Transverse colon (tissue), 4 donors: Measurements from ENCODE around the gene CBX7. TPM values are rescaled to one million over a fixed set of nuclear protein-coding genes. Genes with fewer than 3 reads are reported as not detected.

Source experiments
- DNase-seq: peaks from one replicate; pipeline ENCODE4 v3.0.0-alpha.2; 2019
- H3K27ac ChIP-seq, 4 donors: fragments of 200-600 bp; sonication (generic); 2 replicates each; pipeline ENCODE4 v1.5.1; 2016 to 2018; ENCODE audit warnings: inconsistent platforms in 4 of 4
- H3K27me3 ChIP-seq: fragments of 200-600 bp; sonication (generic); 2 replicates; pipeline ENCODE4 v1.5.1; 2017; ENCODE audit warnings: inconsistent platforms
- H3K36me3 ChIP-seq, 4 donors: fragments of 200-600 bp; sonication (generic); 2 replicates each; pipeline ENCODE4 v1.5.1; 2017 to 2019; ENCODE audit warnings: inconsistent platforms in 4 of 4
- H3K4me1 ChIP-seq, 4 donors: fragments of 200-600 bp; sonication (generic); 2 replicates each; pipeline ENCODE4 v1.5.1; 2017 to 2020; ENCODE audit warnings: inconsistent platforms in 4 of 4
- H3K4me3 ChIP-seq, 4 donors: fragments of 200-600 bp; sonication (generic); 1 replicate in 1 of 4; 2 replicates in 3 of 4; pipeline versions ENCODE4 v1.5.1 to v1.6.1; 2017 to 2019; ENCODE audit warnings: inconsistent platforms in 4 of 4
- H3K9me3 ChIP-seq, 2 donors: fragments of 200-600 bp; sonication (generic); 2 replicates each; pipeline ENCODE4 v1.5.1; 2017 to 2019; ENCODE audit warnings: inconsistent platforms in 2 of 2
- EP300 ChIP-seq: sonication (generic); formaldehyde crosslinking; IDR thresholded peaks from one replicate; pipeline ENCODE4 v1.6.1; 2017; ENCODE audit warnings: antibody characterized with exemption, low read depth
- POLR2A ChIP-seq: fragments of 450-650 bp; IDR thresholded peaks from one replicate; pipeline ENCODE4 v1.6.1; 2016; ENCODE audit warnings: antibody characterized with exemption, mild to moderate bottlenecking, moderate library complexity
- POLR2AphosphoS5 ChIP-seq, 3 donors: sonication (generic); formaldehyde crosslinking; IDR thresholded peaks; one replicate each; pipeline ENCODE4 v1.6.1; 2016; ENCODE audit warnings: antibody characterized with exemption in 3 of 3
- WGBS, 2 donors: methylation state at CpG; one replicate each; pipeline ENCODE4 v1.1.5; 2018; ENCODE audit warnings: low coverage in 1 of 2; 5-methylcytosine and 5-hydroxymethylcytosine counted together
- in situ Hi-C, 4 donors: fragments of 200-750 bp; cut with MboI; loops; one replicate each; pipeline versions ENCODE4 v1.15.0 to v1.15.1; 2017; ENCODE audit warnings: low sequenced_read_pairs in 3 of 4, low pct_ligation_motif_present in 1 of 4, low pct_unique_long_range_greater_than_20kb in 1 of 4
- intact Hi-C: fragments of 100-400 bp; cut with DNase I; formaldehyde crosslinking; loops from one replicate; pipeline ENCODE4 v1.15.1; 2023; ENCODE audit warnings: low total_unique reads
- total RNA-seq, 4 donors: library from RNA; depleted of rRNA; stranded (reverse); fragments of >200 nt; gene quantifications; one replicate each; pipeline ENCODE4 v1.1.0, GENCODE V29; 2016
- TF ChIP-seq, protein P1 (sequence below), 5 experiments: fragments of 200-600 bp in 3 of 5; fragments of 450-650 bp in 2 of 5; sonication (generic) in 3 of 5; IDR thresholded peaks; 1 replicate in 2 of 5; 2 replicates in 3 of 5; pipeline ENCODE4 v1.5.1; 2016 to 2017; ENCODE audit warnings: antibody characterized with exemption in 5 of 5, inconsistent platforms in 3 of 5, mild to moderate bottlenecking in 2 of 5, moderate library complexity in 1 of 5

Gene CBX7
- total RNA-seq, 4 donors from 2014 or later: 15.3 to 129 (median 58.4) TPM

DNA sequence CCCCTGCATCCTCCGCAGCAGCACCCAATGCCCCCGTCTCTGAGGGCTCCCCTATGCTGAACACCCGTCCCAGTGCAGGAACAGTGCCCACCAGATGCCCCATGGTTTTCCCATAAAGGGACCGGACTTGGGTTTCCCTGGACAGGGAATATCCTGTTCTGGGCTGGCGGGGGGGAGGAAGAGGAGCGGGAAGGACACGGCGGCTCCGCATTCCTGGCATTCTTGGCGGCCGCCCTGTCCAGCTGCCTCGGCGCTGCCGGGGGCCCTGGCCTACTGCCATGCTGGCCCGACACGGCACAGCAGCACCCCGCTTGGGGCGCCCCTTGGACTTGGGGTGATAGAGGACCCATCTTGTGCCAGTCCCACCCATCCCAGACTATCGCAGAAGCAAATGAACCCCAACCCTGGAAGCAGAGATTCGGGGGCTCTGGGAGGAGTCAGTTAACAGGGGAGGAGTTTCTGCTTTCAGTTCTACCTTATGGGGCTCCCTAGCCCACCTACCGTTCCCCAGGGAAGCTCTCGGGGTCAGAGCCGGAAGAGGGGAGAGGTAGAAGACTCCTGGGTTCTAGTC, 23.7 kb upstream of the CBX7 start:
- intact Hi-C loops: loop anchor here (10.0 kb wide), 1 partner anchor 349 kb away; the partner anchor contains the start of gene ATF4
- no peaks in the 10 kb centered on the region for H3K9me3 ChIP-seq

DNA sequence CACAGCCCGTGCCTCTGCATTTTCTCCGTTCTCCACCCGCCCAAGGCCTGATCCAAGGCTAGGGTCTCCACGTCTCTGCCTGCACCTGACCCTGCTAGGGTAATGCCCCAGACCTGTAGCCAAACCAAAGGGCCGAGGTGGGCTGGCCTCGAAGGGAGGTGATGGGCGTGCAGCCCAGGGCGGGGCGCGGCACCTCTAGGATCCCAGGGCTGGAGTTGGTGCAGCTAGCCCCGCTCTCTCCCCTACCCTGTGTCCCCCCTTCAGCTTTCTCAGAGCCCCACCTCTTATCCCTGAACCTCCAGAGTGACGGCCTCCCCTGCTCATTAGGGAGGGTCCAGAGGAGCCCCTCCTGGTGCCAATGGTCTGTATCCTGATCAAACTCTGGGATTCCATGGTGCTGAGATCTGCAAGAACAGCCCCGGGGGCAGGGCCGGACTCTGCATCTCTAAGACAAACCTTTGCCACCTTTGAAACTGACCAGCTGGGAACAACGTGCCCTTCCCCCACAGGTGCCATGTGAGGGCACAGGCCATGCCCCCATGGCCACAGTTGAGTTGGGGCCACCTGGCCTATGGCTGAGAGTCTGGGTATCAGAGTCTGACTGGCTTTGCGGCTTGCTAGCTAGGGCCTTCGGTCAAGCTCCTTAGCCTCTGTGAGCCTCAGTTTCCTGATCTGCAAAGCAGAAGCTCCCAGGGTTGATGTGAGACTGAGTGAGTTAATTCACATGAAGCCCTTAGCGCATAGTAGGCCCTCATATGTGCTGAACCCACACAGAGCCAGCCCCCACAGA, 23.1 kb upstream of the CBX7 start:
- in situ Hi-C loops: loop anchor here in 3 of 4 donors (5.0 to 10.0 kb wide), 3 partner anchors 129 to 139 kb away; partner anchors contain the start of gene RPL3 (in 1 of the 3)
- intact Hi-C loops: loop anchor here (10.0 kb wide), 1 partner anchor 349 kb away; the partner anchor contains the start of gene ATF4
- no peak for DNase-seq
- Histone ChIP-seq H3K9me3 (no peaks in the 10 kb centered on the region), H3K36me3 (no peaks in the 10 kb centered on the region), H3K27ac (peak overlapping the region; percentile 76 to 79 (median 78)), H3K4me3 (no peak overlapping the region), H3K27me3 (peaks cover 6% of the 10 kb centered on the region), H3K4me1 (peaks cover 22 to 45% (median 28%) of the 10 kb centered on the region in 4 donors)
- TF ChIP-seq EP300: no peak
- TF ChIP-seq, protein P1, sequence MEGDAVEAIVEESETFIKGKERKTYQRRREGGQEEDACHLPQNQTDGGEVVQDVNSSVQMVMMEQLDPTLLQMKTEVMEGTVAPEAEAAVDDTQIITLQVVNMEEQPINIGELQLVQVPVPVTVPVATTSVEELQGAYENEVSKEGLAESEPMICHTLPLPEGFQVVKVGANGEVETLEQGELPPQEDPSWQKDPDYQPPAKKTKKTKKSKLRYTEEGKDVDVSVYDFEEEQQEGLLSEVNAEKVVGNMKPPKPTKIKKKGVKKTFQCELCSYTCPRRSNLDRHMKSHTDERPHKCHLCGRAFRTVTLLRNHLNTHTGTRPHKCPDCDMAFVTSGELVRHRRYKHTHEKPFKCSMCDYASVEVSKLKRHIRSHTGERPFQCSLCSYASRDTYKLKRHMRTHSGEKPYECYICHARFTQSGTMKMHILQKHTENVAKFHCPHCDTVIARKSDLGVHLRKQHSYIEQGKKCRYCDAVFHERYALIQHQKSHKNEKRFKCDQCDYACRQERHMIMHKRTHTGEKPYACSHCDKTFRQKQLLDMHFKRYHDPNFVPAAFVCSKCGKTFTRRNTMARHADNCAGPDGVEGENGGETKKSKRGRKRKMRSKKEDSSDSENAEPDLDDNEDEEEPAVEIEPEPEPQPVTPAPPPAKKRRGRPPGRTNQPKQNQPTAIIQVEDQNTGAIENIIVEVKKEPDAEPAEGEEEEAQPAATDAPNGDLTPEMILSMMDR (IDR thresholded peaks at IDR 0.05): no peak
- no peak for TF ChIP-seq POLR2AphosphoS5 (IDR thresholded peaks at IDR 0.05)
- no peak for TF ChIP-seq POLR2A
- WGBS, 2 donors: 74 to 87% methylated on average over 4 to 18 of the region's 18 CpGs

More for the DNA sequence above, 23.7 kb upstream of the CBX7 start:
- H3K36me3 ChIP-seq: no peaks in the 10 kb centered on the region
- peak overlapping the region; percentile 76 to 79 (median 78) for H3K27ac ChIP-seq
- 57% methylated on average over 15 of the region's 23 CpGs; no CpG with 5 or more reads in 1 of the 2 donors for WGBS, 2 donors
- no peak for TF ChIP-seq POLR2A
- peak; percentile 70 to 87 (median 76) for TF ChIP-seq POLR2AphosphoS5 (IDR thresholded peaks at IDR 0.05)
- TF ChIP-seq, protein P1 (IDR thresholded peaks at IDR 0.05): no peak
- peak; percentile 92 for TF ChIP-seq EP300
- peaks cover 22 to 41% (median 27%) of the 10 kb centered on the region in 4 donors for H3K4me1 ChIP-seq
- DNase-seq: peak; percentile 57
- no peak overlapping the region for H3K4me3 ChIP-seq
- H3K27me3 ChIP-seq: peaks cover 6% of the 10 kb centered on the region
- in situ Hi-C loops: loop anchor here in 3 of 4 donors (5.0 to 10.0 kb wide), 3 partner anchors 129 to 139 kb away; partner anchors contain the start of gene RPL3 (in 1 of the 3)

DNA sequence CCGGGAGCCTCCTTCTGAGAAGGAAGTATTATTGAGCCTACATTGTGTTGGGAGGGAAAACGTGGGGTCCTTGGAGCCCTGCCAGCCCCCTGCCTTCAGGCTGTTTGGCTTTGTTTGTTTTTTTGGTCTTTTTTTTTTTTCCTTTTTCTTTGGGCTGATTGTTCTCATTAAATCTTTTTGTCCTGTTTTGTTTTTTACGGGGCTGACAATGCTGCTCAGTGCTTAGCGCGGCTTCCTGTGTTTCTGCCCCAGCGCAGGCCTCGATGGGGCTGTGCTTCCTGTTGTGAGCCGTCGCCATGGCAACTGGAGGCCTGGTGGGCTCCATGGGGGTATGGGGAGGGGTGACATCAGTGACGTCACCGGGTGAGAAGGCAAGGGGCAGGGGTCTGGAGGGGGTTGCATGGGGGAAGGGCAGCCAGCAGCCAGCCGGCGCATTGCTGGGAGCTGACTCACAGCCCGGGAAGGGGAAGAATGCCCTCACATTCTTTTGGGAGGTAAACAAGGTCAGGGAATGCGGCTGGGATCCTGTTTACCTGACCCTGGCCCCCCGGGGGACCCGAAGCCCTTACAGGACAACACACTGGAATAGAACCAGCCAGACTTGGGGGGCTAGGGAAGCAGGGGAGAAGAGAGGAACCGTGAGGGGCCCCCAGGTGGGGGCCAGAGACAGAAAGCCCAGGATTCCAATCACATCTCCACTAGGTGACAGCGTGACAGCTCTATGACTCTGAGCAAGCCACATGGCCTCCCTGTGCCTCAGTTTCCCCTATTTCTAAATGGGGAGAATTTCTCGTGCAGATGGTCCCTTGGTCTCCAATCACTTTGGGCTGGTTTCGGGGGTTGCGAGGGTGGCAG, 22.2 kb upstream of the CBX7 start:
- H3K9me3 ChIP-seq: no peaks in the 10 kb centered on the region
- DNase-seq: peak; percentile 70
- no peak for TF ChIP-seq POLR2A
- TF ChIP-seq EP300: peak; percentile 45
- TF ChIP-seq POLR2AphosphoS5 (IDR thresholded peaks at IDR 0.05): peak; percentile 50 to 53 (median 51)
- intact Hi-C loops: loop anchor here (10.0 kb wide), 1 partner anchor 350 kb away; the partner anchor contains the start of gene ATF4
- peak overlapping the region; percentile 76 to 79 (median 78) for H3K27ac ChIP-seq
- H3K4me1 ChIP-seq: peaks cover 22 to 45% (median 28%) of the 10 kb centered on the region in 4 donors
- peaks cover 6% of the 10 kb centered on the region for H3K27me3 ChIP-seq
- 25 to 60% methylated on average over 5 to 21 of the region's 22 CpGs for WGBS, 2 donors
- in situ Hi-C loops: loop anchor here (5.0 to 25.0 kb wide), 4 partner anchors 130 to 363 kb away; partner anchors contain the start of genes RPL3 (in 1 of the 4) and RPS19BP1 (in 1 of the 4)
- H3K4me3 ChIP-seq: no peak overlapping the region
- H3K36me3 ChIP-seq: no peaks in the 10 kb centered on the region

DNA sequence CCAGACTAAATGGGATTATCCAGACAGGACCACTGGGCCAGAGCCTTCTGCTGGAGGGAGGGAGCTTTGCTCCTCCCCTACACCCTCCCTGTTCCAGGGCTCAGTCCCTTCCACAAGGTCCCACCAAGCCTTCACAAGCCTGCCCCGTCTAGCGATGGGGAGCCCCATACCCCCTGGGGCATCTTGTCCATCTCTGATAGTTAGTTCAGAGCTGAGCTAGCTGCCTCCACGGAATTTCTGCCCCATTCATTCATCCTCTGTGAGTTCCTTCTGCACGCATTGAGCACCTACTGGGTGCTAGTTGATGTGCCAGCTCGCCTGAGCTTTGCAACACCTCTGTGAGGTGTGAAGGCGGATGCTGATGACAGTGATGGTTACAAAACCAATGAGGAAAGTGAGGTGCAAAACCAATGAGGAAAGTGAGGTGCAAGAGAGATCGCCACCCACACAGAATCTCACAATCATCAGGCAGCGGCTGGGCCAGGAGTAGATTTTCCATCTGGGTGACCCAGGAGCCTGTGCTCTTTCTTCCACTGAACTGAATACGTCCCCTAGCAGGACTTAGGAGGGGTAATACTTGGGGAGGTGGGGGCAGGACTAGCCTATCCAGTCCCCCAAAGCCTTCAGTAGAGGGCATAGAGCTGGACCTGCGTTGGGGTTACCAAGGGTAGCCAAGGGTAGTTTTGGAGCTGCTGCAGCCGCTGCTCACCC, 21.5 kb upstream of the CBX7 start:
- in situ Hi-C loops: loop anchor here in 3 of 4 donors (5.0 to 25.0 kb wide), 4 partner anchors 131 to 363 kb away; partner anchors contain the start of genes RPL3 (in 1 of the 3) and RPS19BP1 (in 1 of the 3)
- no peak overlapping the region for H3K4me3 ChIP-seq
- peak overlapping the region; percentile 76 to 79 (median 78) for H3K27ac ChIP-seq
- DNase-seq: peak; percentile 23
- 59 to 70% methylated on average over 5 to 11 of the region's 11 CpGs for WGBS, 2 donors
- H3K4me1 ChIP-seq: peaks cover 22 to 45% (median 28%) of the 10 kb centered on the region in 4 donors
- H3K9me3 ChIP-seq: no peaks in the 10 kb centered on the region
- intact Hi-C loops: loop anchor here (10.0 kb wide), 1 partner anchor 351 kb away; the partner anchor contains the start of gene ATF4
- TF ChIP-seq, protein P1 (IDR thresholded peaks at IDR 0.05): no peak
- TF ChIP-seq POLR2A (no peak), POLR2AphosphoS5 (IDR thresholded peaks at IDR 0.05) (no peak)
- H3K36me3 ChIP-seq: no peaks in the 10 kb centered on the region
- peaks cover 6% of the 10 kb centered on the region for H3K27me3 ChIP-seq
